IPS-20b (cell line): Measurements from ENCODE around the gene SPTB.

Source experiments
- H3K27ac ChIP-seq: one replicate; pipeline ENCODE4 v1.5.1; 2013; ENCODE audit warnings: low read length
- H3K27me3 ChIP-seq: 2 replicates; pipeline ENCODE4 v1.6.1; 2013; ENCODE audit warnings: mild to moderate bottlenecking, low read length, inconsistent platforms; ENCODE audit not compliant: insufficient read depth
- H3K36me3 ChIP-seq: 2 replicates; pipeline ENCODE4 v1.6.1; 2013; ENCODE audit warnings: low read depth, mild to moderate bottlenecking, inconsistent platforms, low read length, moderate library complexity; ENCODE audit not compliant: insufficient read depth
- H3K4me1 ChIP-seq: 2 replicates; pipeline ENCODE4 v1.6.1; 2013; ENCODE audit warnings: mild to moderate bottlenecking, control low read depth, inconsistent platforms, low read length, moderate library complexity; ENCODE audit not compliant: insufficient read depth
- H3K4me3 ChIP-seq: 2 replicates; pipeline ENCODE4 v1.5.1; 2013; ENCODE audit warnings: mild to moderate bottlenecking, low read length, inconsistent platforms
- H3K9ac ChIP-seq: 2 replicates; pipeline ENCODE4 v1.6.1; 2013; ENCODE audit warnings: low read depth, mild to moderate bottlenecking, inconsistent platforms, low read length, moderate library complexity
- H3K9me3 ChIP-seq: 2 replicates; pipeline ENCODE4 v1.6.1; 2013; ENCODE audit warnings: mild to moderate bottlenecking, low read depth, low read length, inconsistent platforms; ENCODE audit not compliant: insufficient read depth

Gene SPTB

DNA sequence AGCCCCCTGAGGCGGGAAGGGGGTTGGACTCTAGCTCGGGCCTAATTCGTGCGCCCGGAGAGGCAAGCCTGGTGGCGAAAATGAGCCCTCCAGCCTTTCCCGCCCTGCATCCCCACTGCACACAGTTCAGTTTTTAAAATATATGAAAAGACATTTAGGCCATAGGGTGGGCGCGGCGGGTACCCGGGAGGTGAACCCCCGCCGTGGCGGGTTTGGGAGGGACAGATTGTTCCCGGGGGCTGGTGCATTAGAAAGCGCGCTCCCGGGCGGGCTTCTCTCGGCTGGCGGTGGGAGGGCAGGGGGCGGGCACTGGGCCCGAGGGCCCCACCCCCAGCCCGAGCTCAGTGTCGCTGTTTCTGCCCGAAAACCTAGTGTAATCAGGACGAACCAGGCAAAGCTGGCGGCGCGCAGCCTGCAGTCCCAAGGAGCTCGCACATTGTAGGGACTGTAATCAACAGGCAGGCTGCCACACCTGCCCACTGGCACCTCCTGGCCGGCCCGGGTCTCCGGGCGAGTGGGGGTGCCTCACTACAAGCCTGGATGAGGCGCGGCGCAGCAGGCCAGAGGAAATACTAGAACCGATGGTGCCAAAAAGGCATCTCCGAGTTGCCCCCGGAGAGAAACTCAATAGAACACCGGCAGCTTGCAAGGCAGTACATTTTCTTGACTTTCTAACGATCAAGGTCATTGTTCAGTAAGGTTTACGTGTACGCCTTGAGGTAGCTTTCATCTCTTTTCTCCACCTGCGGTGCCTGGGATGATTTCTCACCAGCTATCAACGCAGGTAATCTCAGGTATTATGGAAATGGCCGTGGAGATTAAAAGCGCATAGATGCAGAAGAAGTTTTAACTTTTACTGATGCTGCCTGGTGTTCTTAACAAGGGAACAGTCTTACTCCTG, 764 bp upstream of the SPTB start:
- Histone ChIP-seq H3K27ac (no peak overlapping the region), H3K9ac (peak overlapping the region; percentile 60; the same call in 1 of the 2 replicates)

DNA sequence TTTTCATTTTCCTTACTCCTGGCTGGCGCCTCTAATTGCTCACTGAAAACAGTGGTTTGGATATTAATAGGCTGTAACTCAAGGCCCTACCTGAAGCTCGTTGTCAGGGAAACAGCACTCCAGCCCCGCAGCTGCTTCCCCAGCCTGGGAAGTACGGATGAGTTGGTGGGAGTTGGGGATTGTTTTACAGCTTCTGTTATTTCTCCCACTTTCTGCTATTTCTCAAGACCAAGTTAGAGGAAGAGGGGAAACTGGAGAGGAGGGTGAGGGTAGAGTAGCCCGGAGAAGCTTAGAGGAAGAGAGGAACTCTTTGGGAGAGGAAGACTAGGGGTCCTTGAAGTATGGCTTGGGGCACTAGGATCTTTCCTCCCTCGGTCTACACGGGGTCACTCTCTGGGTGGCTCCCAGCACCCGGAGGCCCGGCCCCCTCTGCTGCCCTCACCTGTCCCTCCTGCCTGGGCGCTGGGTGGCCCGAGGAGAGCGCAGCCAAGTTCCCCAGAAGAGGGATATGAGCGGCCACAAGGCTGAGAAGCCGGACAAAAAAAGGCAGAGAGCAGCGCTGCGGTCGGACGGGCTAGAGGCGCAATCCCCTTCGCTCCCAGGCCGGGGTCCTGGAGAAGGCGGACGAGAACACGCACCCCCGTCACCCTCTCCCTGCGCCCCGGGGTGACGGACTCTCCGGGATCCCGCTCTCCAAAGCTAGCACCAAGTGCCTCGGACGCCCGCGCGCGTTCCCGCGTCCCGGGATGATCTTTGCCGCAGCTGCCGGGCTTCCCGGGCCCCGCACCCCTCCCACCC, 671 bp downstream of the SPTB start:
- no peak overlapping the region for H3K9ac ChIP-seq
- peak overlapping the region; percentile 72 for H3K4me3 ChIP-seq
- no peak overlapping the region for H3K27ac ChIP-seq
- H3K27me3 ChIP-seq = peaks cover 84% of the 10 kb centered on the region
- no peaks in the 10 kb centered on the region for H3K9me3 ChIP-seq
- peaks cover 5% of the 10 kb centered on the region; the same call in 1 of the 2 replicates for H3K4me1 ChIP-seq
- no peaks in the 10 kb centered on the region for H3K36me3 ChIP-seq

More for the DNA sequence above, 764 bp upstream of the SPTB start:
- H3K27me3 ChIP-seq = peaks cover 78% of the 10 kb centered on the region
- H3K9me3 ChIP-seq = no peaks in the 10 kb centered on the region
- no peaks in the 10 kb centered on the region for H3K36me3 ChIP-seq
- H3K4me3 ChIP-seq = peak overlapping the region; percentile 72
- peaks cover 5% of the 10 kb centered on the region; the same call in 1 of the 2 replicates for H3K4me1 ChIP-seq

DNA sequence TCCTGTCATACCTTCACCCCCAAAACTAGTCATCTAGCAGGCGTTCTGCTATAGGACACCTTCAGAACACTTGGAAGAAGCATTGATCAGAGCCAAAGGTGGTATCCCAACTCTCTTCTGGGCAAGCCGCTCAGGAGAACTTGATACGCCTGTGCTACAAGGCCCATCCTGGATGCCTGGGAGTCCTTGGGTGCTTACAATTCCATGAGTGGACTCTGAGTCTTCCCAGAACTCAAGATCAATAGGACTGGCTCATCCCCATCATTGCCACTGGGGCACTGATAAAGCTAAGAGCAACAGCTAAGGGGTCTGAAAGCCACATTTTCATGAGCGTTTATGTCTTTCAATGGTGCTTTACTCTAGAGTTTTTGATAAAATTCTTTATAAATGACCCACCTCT, 1.9 kb downstream of the SPTB start:
- H3K27me3 ChIP-seq = peaks cover 72% of the 10 kb centered on the region

DNA sequence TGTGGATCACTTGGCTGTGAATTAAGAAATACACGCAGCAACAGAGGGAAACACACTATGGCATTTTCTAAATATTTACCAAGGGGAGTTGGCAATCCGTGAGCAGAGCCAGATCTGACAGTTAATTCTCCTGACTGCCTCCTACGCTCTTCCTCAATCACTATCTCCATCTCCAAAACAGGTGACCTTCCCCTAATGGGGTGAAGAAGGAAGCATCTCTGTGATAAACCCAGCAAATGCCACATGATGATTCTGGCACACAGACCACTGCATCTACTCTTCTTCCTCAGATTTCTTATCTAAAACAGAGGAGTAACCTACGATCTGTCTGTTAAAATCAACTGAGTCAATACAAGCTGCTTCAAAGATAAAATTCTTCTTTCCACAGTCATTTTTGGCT, 4.4 kb downstream of the SPTB start:
- no peak overlapping the region for H3K9ac ChIP-seq
- H3K36me3 ChIP-seq = no peaks in the 10 kb centered on the region
- H3K4me1 ChIP-seq = peaks cover 5% of the 10 kb centered on the region; the same call in 1 of the 2 replicates
- no peak overlapping the region for H3K27ac ChIP-seq
- H3K27me3 ChIP-seq = peaks cover 47% of the 10 kb centered on the region
- H3K4me3 ChIP-seq = no peak overlapping the region
- no peaks in the 10 kb centered on the region for H3K9me3 ChIP-seq

More for the DNA sequence above, 1.9 kb downstream of the SPTB start:
- Histone ChIP-seq H3K4me1 (peaks cover 5% of the 10 kb centered on the region; the same call in 1 of the 2 replicates), H3K9me3 (no peaks in the 10 kb centered on the region), H3K27ac (no peak overlapping the region), H3K36me3 (no peaks in the 10 kb centered on the region), H3K4me3 (no peak overlapping the region), H3K9ac (no peak overlapping the region)

DNA sequence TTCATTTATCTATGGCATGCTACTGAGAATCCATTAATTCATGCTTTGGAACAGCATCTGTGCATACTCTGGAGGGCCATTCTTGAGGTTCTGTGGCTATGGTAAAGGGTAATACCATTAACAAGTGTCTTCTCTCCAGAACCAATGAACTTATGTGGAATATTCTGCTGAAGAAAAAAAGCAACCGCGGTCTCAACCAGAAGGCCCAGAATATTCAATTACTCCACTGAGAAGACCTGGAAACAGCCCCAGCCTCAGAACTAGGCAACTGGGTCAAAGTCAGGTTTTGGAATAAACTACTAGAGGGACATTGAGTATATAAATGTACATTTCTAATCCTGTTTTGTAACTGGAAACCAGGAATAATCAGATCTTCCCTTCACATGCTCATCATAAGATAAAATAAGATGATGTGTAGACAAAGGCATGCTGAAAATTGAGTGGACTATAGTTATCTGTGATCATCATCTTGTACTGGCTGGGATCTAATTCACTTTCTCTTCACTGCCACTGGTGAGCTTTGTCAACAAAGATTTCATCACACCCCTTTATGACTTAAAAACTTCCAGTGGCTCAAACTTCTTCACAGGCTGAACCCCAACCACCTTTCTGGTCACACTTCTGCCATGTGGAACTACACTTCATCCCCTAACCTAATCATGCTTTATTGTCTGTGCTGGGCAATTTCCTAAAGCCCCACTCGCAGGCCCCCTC, 6.0 kb downstream of the SPTB start:
- no peak overlapping the region for H3K9ac ChIP-seq
- H3K27me3 ChIP-seq = peaks cover 33% of the 10 kb centered on the region
- no peak overlapping the region for H3K4me3 ChIP-seq
- H3K4me1 ChIP-seq = peaks cover under 1% of the 10 kb centered on the region; the same call in 1 of the 2 replicates
- H3K36me3 ChIP-seq = no peaks in the 10 kb centered on the region
- no peak overlapping the region for H3K27ac ChIP-seq
- H3K9me3 ChIP-seq = no peaks in the 10 kb centered on the region

DNA sequence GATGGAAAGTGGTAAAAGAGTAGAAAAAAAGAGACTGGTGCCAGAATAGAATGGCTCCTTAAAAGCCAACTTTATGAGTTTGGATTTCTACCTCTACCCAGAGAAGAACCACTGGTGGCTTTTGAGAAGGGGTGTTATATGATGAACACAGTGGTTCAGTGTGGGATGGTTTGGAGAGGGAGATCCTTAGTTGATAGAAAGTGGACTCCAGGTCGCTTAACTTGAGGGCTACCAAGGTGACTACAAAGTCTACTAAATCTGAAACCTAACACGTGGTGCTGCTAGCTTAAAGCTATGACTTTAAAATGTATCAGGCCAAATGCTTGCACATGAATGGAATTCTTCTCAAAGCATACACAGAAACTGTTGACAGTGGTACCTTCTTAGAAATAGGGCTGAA, 8.4 kb downstream of the SPTB start:
- Histone ChIP-seq H3K4me3 (no peak overlapping the region), H3K9me3 (no peaks in the 10 kb centered on the region), H3K27ac (no peak overlapping the region), H3K27me3 (peaks cover 10% of the 10 kb centered on the region), H3K36me3 (no peaks in the 10 kb centered on the region), H3K9ac (no peak overlapping the region), H3K4me1 (peaks cover under 1% of the 10 kb centered on the region; the same call in 1 of the 2 replicates)

DNA sequence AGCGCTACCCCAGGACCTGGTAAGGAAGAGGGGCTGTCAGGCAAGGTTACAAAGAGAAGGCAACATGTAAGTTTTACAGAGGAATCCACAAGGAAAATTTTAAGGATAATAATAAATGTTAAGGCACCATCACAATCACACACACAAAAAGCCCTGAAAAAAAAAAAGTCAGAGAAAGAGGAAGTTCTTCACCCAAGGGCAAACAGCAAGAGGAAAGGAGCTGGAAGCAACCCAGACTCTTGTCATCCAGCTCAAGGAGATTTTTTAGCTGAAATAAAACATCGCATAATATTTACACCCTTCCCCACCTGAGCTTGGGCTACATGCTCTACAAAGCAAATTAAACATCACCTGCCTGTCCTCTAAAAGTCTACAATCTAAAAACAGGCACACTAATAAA, 9.5 kb downstream of the SPTB start:
- Histone ChIP-seq H3K4me1 (peaks cover 6% of the 10 kb centered on the region; the same call in 1 of the 2 replicates), H3K36me3 (no peaks in the 10 kb centered on the region), H3K4me3 (no peak overlapping the region), H3K9me3 (no peaks in the 10 kb centered on the region), H3K9ac (no peak overlapping the region), H3K27me3 (0 out of 2 replicates have a peak, but pooled peaks cover 5% of the 10 kb centered on the region), H3K27ac (no peak overlapping the region)

DNA sequence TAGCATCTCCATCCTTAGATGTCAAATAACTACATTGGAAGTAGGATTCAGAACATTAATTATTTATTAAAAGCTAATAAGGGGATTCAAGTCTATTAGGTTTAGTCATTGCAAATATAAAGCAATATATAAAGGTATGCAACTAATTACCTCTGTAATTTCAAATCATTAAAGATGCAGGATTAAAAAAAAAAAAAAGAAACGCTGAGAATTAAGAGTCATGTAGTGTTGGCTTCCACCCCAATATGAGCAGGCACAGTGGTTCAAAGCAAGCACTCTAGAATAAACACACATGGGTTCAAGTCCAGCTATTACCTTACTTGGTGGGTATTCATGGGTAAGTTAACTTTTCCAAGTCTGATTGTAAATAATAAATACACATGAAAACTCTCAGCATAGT, 10.9 kb downstream of the SPTB start:
- H3K4me1 ChIP-seq = peaks cover 8% of the 10 kb centered on the region; the same call in 1 of the 2 replicates
- no peak overlapping the region for H3K9ac ChIP-seq
- no peaks in the 10 kb centered on the region for H3K9me3 ChIP-seq
- H3K27me3 ChIP-seq = no peaks in the 10 kb centered on the region
- no peak overlapping the region for H3K27ac ChIP-seq
- H3K36me3 ChIP-seq = no peaks in the 10 kb centered on the region
- no peak overlapping the region for H3K4me3 ChIP-seq

DNA sequence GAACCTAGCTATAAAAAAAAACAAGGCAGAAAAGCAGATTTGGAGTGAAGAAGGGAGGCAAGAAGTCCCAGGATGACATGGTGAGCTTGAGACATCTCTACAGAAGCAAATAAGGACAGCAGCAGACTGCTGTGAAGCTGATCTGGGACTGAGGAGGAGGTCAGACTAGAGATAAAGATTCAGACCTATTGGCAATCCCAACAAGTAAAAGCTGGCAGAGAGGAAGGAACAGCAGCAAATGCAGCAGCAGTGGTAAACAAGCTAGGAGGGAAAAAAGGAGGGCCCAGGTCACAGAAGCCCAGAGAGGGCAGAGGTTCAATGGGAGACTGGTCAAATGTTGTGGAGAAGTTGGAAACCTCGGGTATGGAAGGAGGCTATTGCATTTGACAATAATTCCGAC, 11.3 kb downstream of the SPTB start:
- Histone ChIP-seq H3K4me3 (no peak overlapping the region), H3K9ac (no peak overlapping the region), H3K27ac (no peak overlapping the region), H3K9me3 (no peaks in the 10 kb centered on the region), H3K27me3 (no peaks in the 10 kb centered on the region), H3K36me3 (no peaks in the 10 kb centered on the region), H3K4me1 (peaks cover 8% of the 10 kb centered on the region; the same call in 1 of the 2 replicates)

DNA sequence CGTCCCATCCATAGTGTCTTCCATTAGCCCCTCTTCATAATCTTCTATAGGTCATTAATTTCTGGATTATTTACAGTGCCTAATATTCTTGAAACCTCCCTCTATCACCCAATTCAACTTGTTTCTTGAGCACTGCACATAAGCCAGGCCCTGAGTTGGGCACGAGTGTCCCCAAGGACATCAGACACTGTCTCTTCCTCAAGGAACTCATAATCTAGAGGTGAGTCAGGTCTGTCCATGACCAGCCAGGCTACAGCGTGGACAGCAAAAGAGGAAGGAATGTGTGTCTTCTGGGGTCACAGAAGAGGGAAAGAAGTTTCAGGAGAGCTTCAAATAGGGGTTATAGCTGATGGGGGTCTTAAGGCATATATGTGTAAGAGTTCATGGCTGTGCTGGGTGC, 12.5 kb downstream of the SPTB start:
- H3K27ac ChIP-seq = no peak overlapping the region
- H3K9ac ChIP-seq = no peak overlapping the region
- no peaks in the 10 kb centered on the region for H3K9me3 ChIP-seq
- no peaks in the 10 kb centered on the region for H3K27me3 ChIP-seq
- peaks cover 8% of the 10 kb centered on the region; the same call in 1 of the 2 replicates for H3K4me1 ChIP-seq
- H3K36me3 ChIP-seq = no peaks in the 10 kb centered on the region
- no peak overlapping the region for H3K4me3 ChIP-seq

DNA sequence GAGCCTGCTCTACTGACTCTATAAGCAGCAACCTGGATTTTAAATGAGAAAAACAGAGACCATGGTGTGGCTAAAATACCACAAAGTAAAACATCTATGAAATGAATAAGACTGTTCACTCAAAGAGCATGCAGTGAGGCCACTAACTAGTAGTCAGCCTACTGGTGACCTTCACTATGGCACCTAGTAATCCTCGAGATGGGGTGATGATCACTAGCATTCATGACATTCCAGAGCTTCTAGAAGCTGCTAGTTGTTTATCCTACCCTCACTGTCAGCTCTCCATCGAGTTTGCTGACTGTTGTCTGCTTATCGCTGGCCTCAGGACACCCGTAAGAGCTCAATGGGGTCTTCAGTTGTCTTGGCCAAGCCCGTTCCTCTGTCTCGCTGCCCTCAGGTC, 13.7 kb downstream of the SPTB start:
- Histone ChIP-seq H3K36me3 (no peaks in the 10 kb centered on the region), H3K27ac (no peak overlapping the region), H3K9me3 (no peaks in the 10 kb centered on the region), H3K27me3 (no peaks in the 10 kb centered on the region), H3K4me1 (peaks cover 11% of the 10 kb centered on the region; the same call in 1 of the 2 replicates), H3K4me3 (no peak overlapping the region), H3K9ac (no peak overlapping the region)
